ENCODE measurements around the gene JAKMIP1.

Gene JAKMIP1

GRCh38 chr4:6177587-6178197 lies 22.7 kb downstream of the JAKMIP1 start:
- no peak for DNase-seq

- no peak for DNase-seq
Measured at GRCh38 chr4:6175426-6175825, 24.9 kb downstream of the JAKMIP1 start.

- DNase-seq = no peak
Measured at GRCh38 chr4:6172927-6173200, 27.5 kb downstream of the JAKMIP1 start.

GRCh38 chr4:6172093-6172926 lies 28.0 kb downstream of the JAKMIP1 start:
- no peak for DNase-seq

GRCh38 chr4:6169239-6169638 lies 31.1 kb downstream of the JAKMIP1 start:
- DNase-seq = no peak

GRCh38 chr4:6165766-6166165 lies 34.6 kb downstream of the JAKMIP1 start:
- no peak for DNase-seq

- DNase-seq = no peak
Measured at GRCh38 chr4:6162885-6163284, 37.5 kb downstream of the JAKMIP1 start.

- DNase-seq = no peak
Measured at GRCh38 chr4:6161921-6162464, 38.4 kb downstream of the JAKMIP1 start.

GRCh38 chr4:6160536-6160935 lies 39.8 kb downstream of the JAKMIP1 start:
- no peak for DNase-seq

- no peak for DNase-seq
Measured at GRCh38 chr4:6157926-6158325, 42.4 kb downstream of the JAKMIP1 start.

GRCh38 chr4:6155996-6156750 lies 44.2 kb downstream of the JAKMIP1 start:
- DNase-seq = no peak

- no peak for DNase-seq
Measured at GRCh38 chr4:6154875-6155274, 45.5 kb downstream of the JAKMIP1 start.

- DNase-seq = no peak
Measured at GRCh38 chr4:6153874-6154273, 46.5 kb downstream of the JAKMIP1 start.

- DNase-seq = no peak
Measured at GRCh38 chr4:6152869-6153705, 47.3 kb downstream of the JAKMIP1 start.

GRCh38 chr4:6150046-6150735 lies 50.2 kb downstream of the JAKMIP1 start:
- DNase-seq = no peak

GRCh38 chr4:6148506-6149205 lies 51.7 kb downstream of the JAKMIP1 start:
- no peak for DNase-seq

- no peak for DNase-seq
Measured at GRCh38 chr4:6147441-6147840, 52.9 kb downstream of the JAKMIP1 start.

GRCh38 chr4:6143603-6144181 lies 56.7 kb downstream of the JAKMIP1 start:
- DNase-seq = no peak

- DNase-seq = no peak
Measured at GRCh38 chr4:6142935-6143602, 57.3 kb downstream of the JAKMIP1 start.

GRCh38 chr4:6142511-6142910 lies 57.8 kb downstream of the JAKMIP1 start:
- no peak for DNase-seq

GRCh38 chr4:6141554-6141953 lies 58.8 kb downstream of the JAKMIP1 start:
- DNase-seq = no peak
